HG02981 (cell line): Measurements from ENCODE around the gene PLA1A.

Experiments used
- ATAC-seq: cut with Tn5 transposase; IDR thresholded peaks from one replicate; pipeline ENCODE4 v1.9.1; 2021; ENCODE audit warnings: mild to moderate bottlenecking, moderate library complexity; ENCODE audit not compliant: unreplicated experiment

PLA1A gene

GRCh38 chr3:119636249-119636648, 38.6 kb downstream of the PLA1A start:
- no peak for ATAC-seq

- no peak for ATAC-seq
These were observed 39.4 kb downstream of the PLA1A start for GRCh38 chr3:119636891-119637611.

- ATAC-seq, result peak; percentile 32
These were observed 40.2 kb downstream of the PLA1A start for GRCh38 chr3:119637679-119638477.

GRCh38 chr3:119639494-119640350, 42.0 kb downstream of the PLA1A start:
- no peak for ATAC-seq

GRCh38 chr3:119641416-119641815, 43.7 kb downstream of the PLA1A start:
- ATAC-seq, result no peak

GRCh38 chr3:119642746-119643473, 45.2 kb downstream of the PLA1A start:
- no peak for ATAC-seq

- ATAC-seq, result no peak
These were observed 45.8 kb downstream of the PLA1A start for GRCh38 chr3:119643528-119643927.

GRCh38 chr3:119644481-119644880, 46.8 kb downstream of the PLA1A start:
- ATAC-seq, result no peak

GRCh38 chr3:119645813-119646212, 48.1 kb downstream of the PLA1A start:
- ATAC-seq, result no peak

- ATAC-seq, result no peak
These were observed 49.5 kb downstream of the PLA1A start for GRCh38 chr3:119647171-119647570.

GRCh38 chr3:119647843-119648575, 50.3 kb downstream of the PLA1A start:
- no peak for ATAC-seq

- no peak for ATAC-seq
These were observed 52.1 kb downstream of the PLA1A start for GRCh38 chr3:119649761-119650160.

GRCh38 chr3:119652306-119653033, 54.8 kb downstream of the PLA1A start:
- ATAC-seq, result no peak

- no peak for ATAC-seq
These were observed 56.2 kb downstream of the PLA1A start for GRCh38 chr3:119653876-119654275.

- no peak for ATAC-seq
These were observed 60.4 kb downstream of the PLA1A start for GRCh38 chr3:119657887-119658702.

- no peak for ATAC-seq
These were observed 61.3 kb downstream of the PLA1A start for GRCh38 chr3:119658994-119659393.

GRCh38 chr3:119659606-119660291, 62.1 kb downstream of the PLA1A start:
- no peak for ATAC-seq
